ENCODE data around the gene MYH9.

DNA sequence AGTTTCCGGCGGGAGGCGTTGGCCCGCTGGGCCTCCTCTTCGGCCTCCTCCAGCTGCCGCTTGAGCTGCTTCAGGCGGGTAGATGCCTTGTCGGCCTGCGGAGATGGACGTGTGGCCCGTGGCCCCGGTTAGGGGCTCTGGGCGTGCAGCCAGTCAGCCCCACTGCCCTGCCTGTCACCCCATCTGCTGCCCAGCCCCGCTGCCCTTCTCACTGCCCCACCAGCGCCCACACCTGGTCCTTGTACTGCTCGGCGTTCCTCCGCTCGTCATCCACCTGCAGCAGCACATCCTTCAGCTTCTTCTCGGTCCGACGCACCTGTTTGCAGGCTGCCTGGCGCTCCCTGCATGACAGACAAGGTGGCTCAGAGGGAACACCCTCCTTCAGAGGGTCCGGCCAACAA, 103.6 kb downstream of the MYH9 start:
- TF ChIP-seq, protein P1, sequence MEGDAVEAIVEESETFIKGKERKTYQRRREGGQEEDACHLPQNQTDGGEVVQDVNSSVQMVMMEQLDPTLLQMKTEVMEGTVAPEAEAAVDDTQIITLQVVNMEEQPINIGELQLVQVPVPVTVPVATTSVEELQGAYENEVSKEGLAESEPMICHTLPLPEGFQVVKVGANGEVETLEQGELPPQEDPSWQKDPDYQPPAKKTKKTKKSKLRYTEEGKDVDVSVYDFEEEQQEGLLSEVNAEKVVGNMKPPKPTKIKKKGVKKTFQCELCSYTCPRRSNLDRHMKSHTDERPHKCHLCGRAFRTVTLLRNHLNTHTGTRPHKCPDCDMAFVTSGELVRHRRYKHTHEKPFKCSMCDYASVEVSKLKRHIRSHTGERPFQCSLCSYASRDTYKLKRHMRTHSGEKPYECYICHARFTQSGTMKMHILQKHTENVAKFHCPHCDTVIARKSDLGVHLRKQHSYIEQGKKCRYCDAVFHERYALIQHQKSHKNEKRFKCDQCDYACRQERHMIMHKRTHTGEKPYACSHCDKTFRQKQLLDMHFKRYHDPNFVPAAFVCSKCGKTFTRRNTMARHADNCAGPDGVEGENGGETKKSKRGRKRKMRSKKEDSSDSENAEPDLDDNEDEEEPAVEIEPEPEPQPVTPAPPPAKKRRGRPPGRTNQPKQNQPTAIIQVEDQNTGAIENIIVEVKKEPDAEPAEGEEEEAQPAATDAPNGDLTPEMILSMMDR (IDR thresholded peaks at IDR 0.05), result no peak
- TF ChIP-seq POLR2A (IDR thresholded peaks at IDR 0.05), result no peak
- no peak for TF ChIP-seq EP300 (IDR thresholded peaks at IDR 0.05)
